A673 (cell line): ENCODE data around the gene PLP1. TPM values are rescaled to one million over a fixed set of nuclear protein-coding genes. Genes with fewer than 3 reads are reported as not detected.

Source experiments
- Bru-seq: library from RNA; stranded (reverse); fragments of 400-500 nt; gene quantifications from one replicate; lab custom pipeline; 2021; lab: Mats Ljungman, UMichigan
- BruChase-seq, 2 experiments: library from RNA; stranded (reverse); fragments of 400-500 nt; gene quantifications; one replicate each; lab custom pipeline; 2021; lab: Mats Ljungman, UMichigan
- BruUV-seq: library from RNA; stranded (reverse); fragments of 400-500 nt; replicated peaks from 2 replicates; lab custom pipeline; 2021; lab: Mats Ljungman, UMichigan
- CTCF ChIA-PET: fragments of 300-600 bp; sonication (Branson Sonifier 250); formaldehyde crosslinking; loops from one replicate; lab custom pipeline; 2022; ENCODE audit warnings: antibody characterized with exemption; lab: Charles Lee
- POLR2A ChIA-PET: fragments of 300-600 bp; sonication (Branson Sonifier 250); formaldehyde crosslinking; loops from one replicate; lab custom pipeline; 2022; ENCODE audit warnings: antibody characterized with exemption; ENCODE audit not compliant: low non-redundant PET; lab: Charles Lee
- DNase-seq: peaks from one replicate; pipeline ENCODE4 v3.0.0-alpha.2; 2015; ENCODE audit warnings: low spot score
- H3K27ac ChIP-seq: fragments of 200-600 bp; sonication (generic); 2 replicates; pipeline ENCODE4 v1.5.1; 2016; ENCODE audit warnings: mixed run types, low read depth, mild to moderate bottlenecking, mixed read lengths, antibody characterized with exemption, low read length; ENCODE audit not compliant: poor library complexity, severe bottlenecking
- H3K27me3 ChIP-seq: fragments of 200-600 bp; sonication (generic); replicated peaks from 2 replicates; pipeline ENCODE4 v1.6.1; 2017; ENCODE audit warnings: mixed run types, low read depth, mild to moderate bottlenecking, mixed read lengths, antibody characterized with exemption, low read length; ENCODE audit not compliant: insufficient read depth, poor library complexity
- H3K36me3 ChIP-seq: fragments of 200-600 bp; sonication (generic); 2 replicates; pipeline ENCODE4 v1.6.1; 2016; ENCODE audit warnings: mixed run types, mild to moderate bottlenecking, mixed read lengths, antibody characterized with exemption, low read length; ENCODE audit not compliant: insufficient read depth, poor library complexity, severe bottlenecking
- H3K4me1 ChIP-seq: fragments of 200-600 bp; sonication (generic); 2 replicates; pipeline ENCODE4 v1.6.1; 2017; ENCODE audit warnings: mixed run types, mild to moderate bottlenecking, mixed read lengths, antibody characterized with exemption, low read length; ENCODE audit not compliant: insufficient read depth, poor library complexity, severe bottlenecking
- H3K4me3 ChIP-seq: fragments of 200-600 bp; sonication (generic); 2 replicates; pipeline ENCODE4 v1.5.1; 2016; ENCODE audit warnings: low read depth, mixed run types, mild to moderate bottlenecking, mixed read lengths, low read length; ENCODE audit not compliant: poor library complexity, severe bottlenecking
- H3K9me3 ChIP-seq: fragments of 200-600 bp; sonication (generic); 2 replicates; pipeline ENCODE4 v1.6.1; 2016; ENCODE audit warnings: mixed run types, low read depth, mild to moderate bottlenecking, mixed read lengths, antibody characterized with exemption, low read length; ENCODE audit not compliant: poor library complexity, severe bottlenecking
- CTCF ChIP-seq: fragments of 300-800, 200-600 bp; sonication (generic); conservative IDR thresholded peaks from 2 replicates; pipeline ENCODE4 v1.5.1; 2017; ENCODE audit warnings: low read depth, mild to moderate bottlenecking, antibody characterized with exemption, low read length, moderate library complexity, mixed read lengths
- EZH2 ChIP-seq: fragments of 200-600 bp; sonication (generic); IDR thresholded peaks from 2 replicates; pipeline ENCODE4 v1.6.1; 2017; ENCODE audit warnings: borderline replicate concordance, low read depth, mild to moderate bottlenecking, mixed read lengths, antibody characterized with exemption, low read length; ENCODE audit not compliant: poor library complexity, severe bottlenecking
- intact Hi-C: fragments of 100-400 bp; cut with micrococcal nuclease; formaldehyde crosslinking; loops from one replicate; pipeline ENCODE4 v1.10.0; 2022; ENCODE audit not compliant: unreplicated experiment
- long read RNA-seq: library from polyadenylated mRNA; stranded (forward); transcript quantifications from one replicate; pipeline ENCODE4 v2.0.0, GENCODE V29; 2022
- total RNA-seq: library from RNA; stranded (reverse); gene quantifications from 2 replicates; pipeline ENCODE4 v1.2.3, GENCODE V29; 2021

The PLP1 gene
- total RNA-seq (not detected in 2 replicates), Bru-seq, nascent RNA (not detected), BruChase-seq, experiment 1, labeled RNA remaining after a 2-hour chase (not detected), BruChase-seq, experiment 2, labeled RNA remaining after a 6-hour chase (not detected)
- long read RNA-seq: 0 reads

GRCh38 chrX:103776546-103776945 lies at the start of gene PLP1:
Gene PLP1, plus strand, starts transcription at chrX:103776840. Its CDS starts 156 bp downstream, at chrX:103776996.
- CTCF ChIA-PET: no interaction called here
- Histone ChIP-seq H3K4me1 (no peaks in the 10 kb centered on the region), H3K9me3 (no peaks in the 10 kb centered on the region), H3K36me3 (no peaks in the 10 kb centered on the region), H3K27me3 (peaks cover 15% of the 10 kb centered on the region), H3K4me3 (no peak within 1 kb of the TSS), H3K27ac (no peak within 1 kb of the TSS)
- no TSS peak for BruUV-seq
- intact Hi-C loops: no loop called here
- DNase-seq: no peak
- TF ChIP-seq CTCF (no peak), EZH2 (no peak)
- POLR2A ChIA-PET: no interaction called here

GRCh38 chrX:103727115-103727514 lies 49.5 kb upstream of the PLP1 start:
- TF ChIP-seq EZH2: no peak
- TF ChIP-seq CTCF: no peak
- no peaks in the 10 kb centered on the region for H3K36me3 ChIP-seq
- no peaks in the 10 kb centered on the region for H3K4me1 ChIP-seq
- peaks cover 5% of the 10 kb centered on the region for H3K27me3 ChIP-seq
- no peaks in the 10 kb centered on the region for H3K9me3 ChIP-seq
- ChIA-PET POLR2A (no interaction called here), CTCF (no interaction called here)
- H3K4me3 ChIP-seq: no peak overlapping the region
- intact Hi-C loops: no loop called here
- no TSS peak for BruUV-seq
- no peak for DNase-seq
- no peak overlapping the region for H3K27ac ChIP-seq

DNA sequence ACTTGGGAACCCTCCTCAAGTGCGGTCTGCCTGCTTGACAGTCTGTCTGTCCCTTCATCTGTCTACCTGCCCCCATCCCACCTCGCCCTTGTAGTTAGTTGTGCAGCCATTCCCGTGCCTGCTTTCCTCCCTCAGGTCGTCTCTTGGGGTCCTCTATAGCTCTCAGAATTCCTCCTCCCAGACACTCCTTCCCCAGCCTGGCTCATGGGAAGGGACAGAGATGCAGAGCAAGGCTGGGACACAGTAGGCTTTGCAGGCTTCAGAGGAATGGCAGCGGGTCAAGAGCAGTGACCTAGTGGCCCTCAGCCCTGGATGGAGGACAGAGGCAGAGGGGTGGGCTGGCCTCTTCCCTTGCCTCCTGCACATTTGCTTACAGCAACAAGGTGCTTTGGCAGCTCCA lies 47.6 kb upstream of the PLP1 start:
- POLR2A ChIA-PET: no interaction called here
- BruUV-seq: no TSS peak
- no peak for DNase-seq

More for the DNA sequence above, 47.6 kb upstream of the PLP1 start:
- Histone ChIP-seq H3K4me3 (no peak overlapping the region), H3K36me3 (no peaks in the 10 kb centered on the region), H3K27me3 (peaks cover 5% of the 10 kb centered on the region), H3K9me3 (no peaks in the 10 kb centered on the region), H3K4me1 (no peaks in the 10 kb centered on the region), H3K27ac (no peak overlapping the region)
- CTCF ChIA-PET: no interaction called here
- no peak for TF ChIP-seq EZH2
- TF ChIP-seq CTCF: no peak
- intact Hi-C loops: no loop called here
